H1 (cell line): ENCODE results near the gene PCCA.

ENCODE experiments used
- CTCF ChIP-seq, 3 experiments: IDR thresholded peaks; 1 replicate in 2 of 3; 2 replicates in 1 of 3; pipeline versions ENCODE4 v1.5.1 to v1.6.1; 2011; ENCODE audit warnings: low read length in 3 of 3, mild to moderate bottlenecking in 3 of 3, inconsistent platforms in 2 of 3, low read depth in 1 of 3, moderate library complexity in 1 of 3; ENCODE audit not compliant: insufficient read depth in 1 of 3; ENCODE audit errors: control extremely low read depth in 1 of 3
- HDAC2 ChIP-seq, 2 experiments: fragments of 300-600 bp in 1 of 2; sonication (generic) in 1 of 2; IDR thresholded peaks; 2 replicates each; pipeline ENCODE4 v1.6.1; 2011 to 2012; ENCODE audit warnings: low read depth in 2 of 2, low read length in 2 of 2, mild to moderate bottlenecking in 2 of 2, moderate library complexity in 2 of 2, borderline replicate concordance in 1 of 2, inconsistent platforms in 1 of 2
- MAX ChIP-seq: IDR thresholded peaks from 2 replicates; pipeline ENCODE4 v1.6.1; 2012; ENCODE audit warnings: inconsistent platforms
- TCF12 ChIP-seq: IDR thresholded peaks from 2 replicates; pipeline ENCODE4 v1.6.1; 2011; ENCODE audit warnings: low read depth, mild to moderate bottlenecking, low read length

DNA sequence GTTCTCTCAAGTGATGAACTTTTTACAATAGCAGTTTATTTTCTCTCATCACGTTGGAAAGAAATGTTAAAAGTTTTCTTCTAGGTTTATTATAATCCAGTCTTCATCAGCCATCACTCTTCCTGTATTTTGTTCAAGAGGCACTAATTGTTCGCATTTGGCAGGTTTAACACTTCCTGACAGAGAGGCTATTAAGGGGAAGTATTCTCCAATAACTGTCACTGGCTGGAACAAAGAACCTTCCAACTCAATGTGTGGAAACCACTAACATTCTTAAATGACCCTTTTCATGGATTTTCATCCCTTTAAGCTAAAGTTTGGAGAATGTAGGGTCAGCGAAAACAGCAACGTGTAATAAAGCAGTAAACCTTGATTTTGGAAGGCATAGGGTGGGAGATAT is 145.1 kb downstream of the PCCA start:
- TF ChIP-seq HDAC2 (IDR thresholded peaks at IDR 0.05; ENCODE audit: borderline replicate concordance in 1 of 2, low read depth in 2 of 2, low read length in 2 of 2) = no peak
- TF ChIP-seq CTCF (IDR thresholded peaks at IDR 0.05; ENCODE audit: control extremely low read depth in 1 of 3, insufficient read depth in 1 of 3, low read depth in 1 of 3, low read length in 3 of 3) = no peak
- TF ChIP-seq TCF12 = no peak
- no peak for TF ChIP-seq MAX
